ENCODE data around the gene NPEPL1.

Gene NPEPL1

DNA sequence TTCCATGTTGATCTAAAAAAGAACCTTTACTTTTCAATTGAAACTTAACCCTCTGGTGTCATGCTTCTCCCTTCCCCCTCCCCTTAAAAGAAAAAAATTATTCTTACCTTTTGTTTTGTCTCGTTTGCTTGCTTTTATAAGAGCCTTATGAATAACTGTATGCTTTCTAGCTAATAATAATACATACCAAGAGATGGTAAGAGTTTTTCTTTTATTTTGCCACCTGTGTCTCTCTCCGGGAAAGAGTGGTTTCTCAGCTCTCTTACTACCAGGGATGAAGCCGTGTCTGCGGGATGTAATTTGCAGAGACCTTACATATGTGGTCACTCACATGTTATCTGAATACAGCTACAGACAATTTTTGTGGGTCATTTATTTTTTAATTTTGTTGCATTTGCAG lies 33.8 kb upstream of the NPEPL1 start:
- DNase-seq (ENCODE audit: low spot score) = no peak

DNA sequence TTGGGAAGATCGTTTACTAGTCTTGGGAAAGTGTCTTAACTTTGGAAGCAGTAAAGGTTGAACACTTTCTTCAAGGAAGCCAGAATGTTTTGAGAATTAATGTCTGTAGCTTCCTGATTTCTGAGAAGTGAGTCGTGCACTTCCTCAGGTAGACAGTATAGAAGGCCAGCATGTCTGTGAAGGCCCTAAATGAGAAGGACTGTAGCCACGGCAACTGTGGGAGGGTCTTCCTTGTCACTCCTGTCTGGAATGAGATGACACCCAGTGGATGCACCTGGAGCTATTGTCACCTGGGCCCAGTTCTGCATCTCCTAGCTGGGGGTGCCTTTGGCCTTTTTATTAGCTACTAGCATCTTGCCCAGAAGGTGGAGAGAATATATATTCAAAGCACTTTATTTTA lies 32.8 kb upstream of the NPEPL1 start:
- no peak for DNase-seq (ENCODE audit: low spot score)

DNA sequence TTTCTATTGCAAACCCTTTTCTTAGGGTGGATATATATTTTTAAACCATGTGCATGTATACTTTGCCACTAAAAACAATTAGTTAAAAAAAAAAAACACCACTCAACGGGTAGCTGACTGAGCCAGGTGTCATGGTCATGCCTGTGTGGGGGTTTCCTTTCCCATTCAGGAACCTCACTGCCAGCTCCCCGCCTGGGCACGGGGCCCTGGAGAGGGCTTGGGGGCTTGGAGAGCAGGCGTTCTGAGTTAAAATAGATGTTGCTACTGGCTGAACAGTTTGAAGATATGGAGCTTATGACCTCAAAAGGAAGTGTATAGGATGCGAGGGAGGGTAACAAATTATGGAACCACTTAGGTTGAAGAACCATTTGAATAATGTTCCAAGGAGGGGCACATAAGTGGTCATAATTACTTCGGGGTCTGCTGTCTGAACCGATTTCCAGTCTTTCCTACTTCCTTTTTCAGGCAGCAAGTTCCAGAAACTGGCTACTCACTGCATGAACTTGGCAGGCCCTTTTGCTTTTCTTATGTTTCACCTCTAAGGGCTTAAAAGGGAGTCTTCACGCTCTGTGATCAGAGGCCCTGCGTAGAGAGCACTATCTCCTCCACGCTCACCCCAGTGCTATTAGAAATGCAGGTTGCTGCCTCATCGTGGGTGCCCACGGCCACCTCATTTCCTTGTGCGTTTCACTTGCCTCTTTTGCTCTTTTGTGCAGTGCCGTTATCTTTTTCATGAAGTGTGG lies 31.6 kb upstream of the NPEPL1 start:
- no peak for DNase-seq (ENCODE audit: low spot score)

GRCh38 chr20:58661598-58662473 lies 30.8 kb upstream of the NPEPL1 start:
- no peak for DNase-seq (ENCODE audit: low spot score)

DNA sequence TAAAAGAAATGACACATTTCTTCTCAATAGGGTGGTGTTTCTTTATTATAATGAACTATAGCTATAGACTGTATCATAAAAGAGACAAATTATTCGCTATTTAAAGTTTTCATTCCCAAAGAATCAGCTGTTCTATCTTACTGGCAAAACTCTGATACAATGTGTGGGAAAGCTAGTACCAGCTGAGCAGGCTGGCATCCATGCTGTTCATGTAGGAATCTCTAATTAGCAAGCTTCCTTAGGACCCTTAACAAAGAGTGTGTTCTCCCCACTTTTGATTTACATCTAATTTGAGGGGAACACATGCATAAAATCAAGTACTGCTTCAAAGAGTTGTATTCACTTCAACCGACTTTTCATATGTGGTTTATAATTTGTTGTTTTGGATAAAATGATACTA lies 28.3 kb upstream of the NPEPL1 start:
- DNase-seq (ENCODE audit: low spot score) = no peak

DNA sequence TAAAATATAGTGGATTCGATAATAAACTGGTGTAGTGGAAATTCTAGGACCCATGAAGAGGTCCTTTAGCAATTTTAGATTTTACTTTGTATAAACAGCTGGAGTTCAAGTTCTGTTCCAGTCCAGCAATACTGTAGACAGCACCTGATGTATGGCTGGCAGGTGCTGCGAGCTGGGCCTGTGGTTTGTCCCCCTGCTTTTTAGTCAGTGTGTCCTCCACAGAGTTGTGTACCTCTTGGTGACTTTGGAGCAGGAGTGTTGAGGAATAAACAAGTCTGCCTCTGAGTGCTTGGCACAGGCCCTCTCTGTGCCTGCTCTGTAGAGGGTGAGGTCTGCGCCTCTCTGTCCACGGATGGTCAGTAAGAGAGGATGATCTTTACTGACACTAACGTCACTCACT lies 27.7 kb upstream of the NPEPL1 start:
- no peak for DNase-seq (ENCODE audit: low spot score)

DNA sequence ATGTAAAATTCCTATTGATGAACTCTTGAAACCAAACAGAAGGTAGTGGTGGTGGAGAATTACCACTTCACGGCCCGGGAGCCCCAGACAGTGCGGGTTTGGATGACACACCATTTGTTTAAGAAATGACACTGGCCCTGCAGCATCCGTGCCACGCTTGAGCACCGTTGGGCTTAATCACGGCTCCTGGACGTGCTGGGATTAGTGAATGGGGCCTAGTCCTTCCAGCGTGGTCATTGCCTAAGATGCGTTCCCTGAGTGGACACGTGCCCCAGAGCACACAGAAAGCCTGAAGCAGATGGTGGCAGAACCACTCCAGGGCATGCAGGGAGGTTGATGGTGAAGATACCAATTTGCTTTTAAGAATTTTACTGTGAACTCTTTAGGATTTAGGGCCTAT lies 27.0 kb upstream of the NPEPL1 start:
- no peak for DNase-seq (ENCODE audit: low spot score)

GRCh38 chr20:58666702-58667101 lies 25.9 kb upstream of the NPEPL1 start:
- DNase-seq (ENCODE audit: low spot score) = no peak

DNA sequence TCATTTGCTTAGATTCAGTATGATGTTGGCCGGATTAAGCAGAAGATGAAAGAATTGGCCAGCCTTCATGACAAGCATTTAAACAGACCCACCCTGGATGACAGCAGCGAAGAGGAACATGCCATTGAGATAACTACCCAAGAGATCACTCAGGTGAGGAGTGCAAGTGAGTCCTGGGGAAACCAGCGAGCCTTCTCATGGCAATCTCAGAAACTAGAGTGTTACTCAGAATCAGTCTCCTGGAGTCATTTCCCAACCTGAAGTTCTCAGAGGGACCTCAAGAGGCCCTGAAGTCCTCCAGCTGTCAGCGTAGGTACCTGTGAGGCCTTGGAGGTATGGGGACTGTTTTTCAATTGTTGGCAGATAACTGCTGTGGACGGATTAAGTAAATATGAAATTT lies 24.6 kb upstream of the NPEPL1 start:
- DNase-seq (ENCODE audit: low spot score) = no peak

GRCh38 chr20:58668901-58669286 lies 23.7 kb upstream of the NPEPL1 start:
- DNase-seq (ENCODE audit: low spot score) = no peak

GRCh38 chr20:58669287-58670006 lies 23.2 kb upstream of the NPEPL1 start:
- DNase-seq (ENCODE audit: low spot score) = no peak

DNA sequence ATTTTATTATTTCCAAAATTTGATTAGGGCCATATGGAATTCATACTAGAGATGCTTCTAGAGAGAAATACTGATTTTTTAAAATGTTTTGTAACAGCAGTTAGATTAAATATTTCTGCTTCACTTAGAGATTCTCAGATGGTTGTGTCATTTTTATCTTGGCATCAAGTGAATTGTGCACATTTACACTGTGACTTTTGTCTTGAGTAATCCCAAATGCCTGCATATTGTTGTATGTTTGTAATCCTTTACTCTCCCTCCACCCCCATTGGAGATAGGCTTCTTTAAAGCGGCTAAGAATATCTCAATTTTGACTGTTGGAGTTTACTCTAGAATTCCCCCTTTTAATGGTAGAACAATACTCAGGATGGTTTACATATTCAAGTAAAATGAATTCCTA lies 22.5 kb upstream of the NPEPL1 start:
- no peak for DNase-seq (ENCODE audit: low spot score)

GRCh38 chr20:58670659-58671058 lies 21.9 kb upstream of the NPEPL1 start:
- no peak for DNase-seq (ENCODE audit: low spot score)

DNA sequence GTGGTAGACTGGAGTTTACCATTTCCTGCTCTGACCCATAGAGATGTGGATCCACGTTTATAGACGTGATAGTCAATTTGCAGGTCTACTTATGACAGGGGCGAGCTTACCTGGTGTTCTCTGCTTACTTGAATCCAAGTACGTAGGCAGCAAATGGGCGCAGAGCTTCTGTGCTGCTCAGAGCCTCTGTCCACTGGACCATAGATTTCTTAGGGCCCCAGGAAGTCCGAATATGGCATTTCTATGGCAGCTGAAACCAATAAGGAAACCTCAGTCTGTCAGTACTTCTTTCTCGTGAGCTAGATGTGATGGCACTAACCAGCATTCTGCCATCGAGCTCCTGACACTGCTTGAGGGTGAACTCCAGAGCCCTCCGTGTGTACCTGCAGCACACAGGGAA lies 19.5 kb upstream of the NPEPL1 start:
- DNase-seq (ENCODE audit: low spot score) = no peak

DNA sequence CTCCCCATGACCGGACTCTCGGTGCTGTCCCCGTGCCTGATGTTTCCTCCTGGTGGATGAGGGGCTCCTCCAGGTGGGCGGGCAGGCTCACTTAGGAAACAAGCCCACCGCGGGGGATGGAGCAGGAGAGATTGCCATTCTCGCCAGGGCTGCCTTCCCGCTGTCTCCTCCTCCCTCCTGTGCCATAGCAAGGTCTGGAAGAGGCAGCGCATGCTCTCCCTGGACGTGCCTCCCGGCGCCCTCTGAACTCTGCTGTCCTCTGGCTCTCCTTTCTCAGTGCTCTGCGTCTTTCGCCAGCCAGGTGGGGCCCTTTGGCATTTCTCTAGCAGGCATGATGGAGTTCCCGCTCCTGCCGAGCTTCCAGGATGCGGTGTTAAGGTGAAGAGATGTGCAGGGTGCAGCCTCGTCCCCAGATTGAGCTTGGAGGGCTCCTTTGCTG lies 17.4 kb upstream of the NPEPL1 start:
- no peak for DNase-seq (ENCODE audit: low spot score)

DNA sequence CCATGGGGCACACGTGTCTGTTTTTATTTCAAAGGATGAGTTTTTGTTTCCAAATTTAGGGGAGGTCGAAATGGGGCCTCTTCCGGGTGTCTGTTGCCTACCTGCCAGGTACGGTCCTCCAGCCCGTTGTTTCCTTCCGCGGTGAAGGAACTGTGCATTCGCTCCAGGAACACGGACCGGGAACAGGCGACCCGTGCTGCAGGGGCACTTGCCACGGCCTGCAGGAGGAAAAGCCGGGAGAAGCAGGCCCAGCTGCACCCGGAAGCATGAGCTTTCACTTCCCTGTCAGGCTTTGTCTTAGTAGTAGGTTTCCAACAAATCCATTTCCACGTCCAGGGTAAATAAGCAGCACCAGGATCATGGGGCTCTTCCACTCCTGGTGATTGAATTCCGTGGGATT lies 17.0 kb upstream of the NPEPL1 start:
- no peak for DNase-seq (ENCODE audit: low spot score)

GRCh38 chr20:58676161-58676560 lies 16.4 kb upstream of the NPEPL1 start:
- DNase-seq (ENCODE audit: low spot score) = no peak

GRCh38 chr20:58677079-58677604 lies 15.5 kb upstream of the NPEPL1 start:
- DNase-seq (ENCODE audit: low spot score) = no peak

- DNase-seq (ENCODE audit: low spot score) = no peak
Observed at GRCh38 chr20:58677808-58678207, 14.8 kb upstream of the NPEPL1 start.

GRCh38 chr20:58678806-58679205 lies 13.8 kb upstream of the NPEPL1 start:
- DNase-seq (ENCODE audit: low spot score) = no peak

DNA sequence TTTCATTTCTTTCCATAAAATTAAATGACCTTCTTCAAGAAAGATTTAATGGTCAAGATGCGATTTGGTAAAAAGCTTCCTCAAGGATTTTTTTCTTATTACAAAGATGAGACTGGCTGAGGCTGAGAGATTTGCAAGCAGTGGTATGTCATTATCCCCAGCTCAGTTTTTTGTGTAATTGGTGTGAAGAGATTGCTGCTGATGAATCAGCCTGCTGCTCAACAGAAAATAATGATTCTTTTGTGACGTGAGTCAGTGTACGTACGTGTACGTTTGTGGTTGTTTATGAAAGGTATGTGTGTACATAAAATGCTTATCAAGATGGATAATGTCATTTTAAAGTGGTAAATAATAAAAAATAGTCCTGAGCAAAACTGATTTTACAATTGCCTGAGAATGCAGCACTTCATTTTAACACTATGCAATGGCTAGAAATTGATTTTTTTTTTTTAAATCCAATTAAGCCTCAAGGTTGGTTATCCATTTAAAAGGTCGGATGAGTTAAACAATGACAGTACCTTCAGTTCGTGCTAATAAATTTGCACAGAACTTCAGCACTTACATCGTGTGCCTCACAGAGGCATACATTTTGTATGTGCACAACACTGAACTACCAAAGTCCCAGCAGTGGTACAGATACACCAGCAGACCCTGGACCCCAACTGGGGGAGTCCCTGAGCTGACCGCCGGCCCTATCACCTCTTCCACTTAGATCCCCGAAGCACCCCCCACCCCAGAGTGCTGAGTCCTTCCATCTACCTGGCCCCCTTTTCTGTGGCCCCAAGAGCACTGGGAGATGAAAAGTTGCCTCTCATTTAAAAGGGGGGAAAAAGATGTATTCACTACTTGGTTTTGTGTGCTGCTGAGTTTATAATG lies 9.7 kb upstream of the NPEPL1 start:
- no peak for DNase-seq (ENCODE audit: low spot score)

DNA sequence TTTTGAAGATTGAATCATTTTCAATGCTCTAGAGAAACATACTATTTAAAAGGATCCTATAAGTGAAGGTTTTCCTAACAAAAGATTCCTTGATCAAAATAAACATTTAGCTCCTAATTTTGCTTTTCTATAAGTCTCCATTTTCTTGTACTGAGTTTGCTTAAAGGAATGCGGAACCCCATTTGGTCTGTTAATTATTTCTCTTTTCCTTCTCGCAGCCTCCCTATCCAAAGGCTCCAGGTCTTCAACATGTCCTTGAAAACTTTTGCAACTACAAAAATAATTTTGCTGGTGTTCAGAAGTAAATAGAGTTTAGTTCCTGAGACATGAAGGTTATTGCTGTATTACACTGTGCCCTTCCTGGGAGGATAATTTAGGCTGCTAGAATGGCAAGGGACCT lies 8.3 kb upstream of the NPEPL1 start:
- no peak for DNase-seq (ENCODE audit: low spot score)

All from NAMALWA (cell line).